ENCODE results near the gene FOXP2.

DNA sequence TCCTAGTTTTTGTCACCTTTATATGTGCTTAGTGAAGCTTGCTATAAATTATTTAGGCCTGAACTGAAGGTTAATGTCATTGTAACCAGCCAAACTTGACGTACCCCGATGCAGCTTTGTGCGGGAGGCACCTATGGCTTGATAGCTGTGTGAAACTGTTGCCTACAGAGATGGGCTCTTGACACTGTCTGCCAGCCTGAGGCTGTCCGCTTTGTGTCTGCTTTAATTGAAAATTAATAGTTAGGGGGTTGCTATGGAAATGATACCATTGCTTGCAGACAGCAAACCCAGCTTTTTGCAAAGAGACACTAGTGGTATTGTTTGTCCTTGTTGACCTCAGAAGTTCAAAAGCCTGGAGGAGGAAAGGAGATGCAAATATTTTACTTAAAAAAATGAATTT lies 2.1 kb upstream of the FOXP2 start:
- TF ChIP-seq, protein P1, sequence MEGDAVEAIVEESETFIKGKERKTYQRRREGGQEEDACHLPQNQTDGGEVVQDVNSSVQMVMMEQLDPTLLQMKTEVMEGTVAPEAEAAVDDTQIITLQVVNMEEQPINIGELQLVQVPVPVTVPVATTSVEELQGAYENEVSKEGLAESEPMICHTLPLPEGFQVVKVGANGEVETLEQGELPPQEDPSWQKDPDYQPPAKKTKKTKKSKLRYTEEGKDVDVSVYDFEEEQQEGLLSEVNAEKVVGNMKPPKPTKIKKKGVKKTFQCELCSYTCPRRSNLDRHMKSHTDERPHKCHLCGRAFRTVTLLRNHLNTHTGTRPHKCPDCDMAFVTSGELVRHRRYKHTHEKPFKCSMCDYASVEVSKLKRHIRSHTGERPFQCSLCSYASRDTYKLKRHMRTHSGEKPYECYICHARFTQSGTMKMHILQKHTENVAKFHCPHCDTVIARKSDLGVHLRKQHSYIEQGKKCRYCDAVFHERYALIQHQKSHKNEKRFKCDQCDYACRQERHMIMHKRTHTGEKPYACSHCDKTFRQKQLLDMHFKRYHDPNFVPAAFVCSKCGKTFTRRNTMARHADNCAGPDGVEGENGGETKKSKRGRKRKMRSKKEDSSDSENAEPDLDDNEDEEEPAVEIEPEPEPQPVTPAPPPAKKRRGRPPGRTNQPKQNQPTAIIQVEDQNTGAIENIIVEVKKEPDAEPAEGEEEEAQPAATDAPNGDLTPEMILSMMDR (IDR thresholded peaks at IDR 0.05) = no peak
- no peak for TF ChIP-seq POLR2AphosphoS5 (IDR thresholded peaks at IDR 0.05)
- no peak for TF ChIP-seq POLR2A (IDR thresholded peaks at IDR 0.05)
- TF ChIP-seq EP300 (IDR thresholded peaks at IDR 0.05) = no peak

Measured in gastroesophageal sphincter (tissue), 3 donors.